Brain microvascular endothelial cell (primary cell): ENCODE results near the gene KIAA1328.

ENCODE experiments used
- DNase-seq: peaks from one replicate; pipeline ENCODE4 v3.0.0-alpha.2; 2020
- H3K27ac ChIP-seq: fragments of 250-450 bp; sonication (Bioruptor Pico); 2 replicates; pipeline ENCODE4 v1.5.1; 2020; ENCODE audit warnings: mild to moderate bottlenecking, moderate library complexity
- H3K27me3 ChIP-seq: fragments of 250-450 bp; sonication (Bioruptor Pico); replicated peaks from 2 replicates; pipeline ENCODE4 v1.5.1; 2020; ENCODE audit warnings: mild to moderate bottlenecking
- H3K36me3 ChIP-seq: fragments of 250-450 bp; sonication (Bioruptor Pico); replicated peaks from 2 replicates; pipeline ENCODE4 v1.5.1; 2020; ENCODE audit warnings: mild to moderate bottlenecking
- H3K4me3 ChIP-seq: 2 replicates; pipeline ENCODE4 v1.5.1; 2011; ENCODE audit warnings: low read depth, mild to moderate bottlenecking, control low read depth, low read length, moderate library complexity
- CTCF ChIP-seq: IDR thresholded peaks from 2 replicates; pipeline ENCODE4 v1.5.1; 2011; ENCODE audit warnings: low read depth, mild to moderate bottlenecking, moderate library complexity, low read length, control low read depth, inconsistent platforms; ENCODE audit errors: missing control alignments
- in situ Hi-C: cut with HindIII; loops from 2 replicates; pipeline ENCODE4 v1.10.0; 2017; ENCODE audit warnings: low sequenced_read_pairs, low pct_ligation_motif_present

The KIAA1328 gene

GRCh38 chr18:37019157-37019827, 190.4 kb downstream of the KIAA1328 start:
- TF ChIP-seq CTCF = peak; percentile 67
- no peak overlapping the region for H3K4me3 ChIP-seq
- no peaks in the 10 kb centered on the region for H3K36me3 ChIP-seq
- H3K27ac ChIP-seq = no peak overlapping the region
- no peaks in the 10 kb centered on the region for H3K27me3 ChIP-seq
- DNase-seq = peak; percentile 5
- in situ Hi-C loops = no loop called here

- no peak overlapping the region for H3K4me3 ChIP-seq
- in situ Hi-C loops = no loop called here
- no peaks in the 10 kb centered on the region for H3K36me3 ChIP-seq
- DNase-seq = no peak
- TF ChIP-seq CTCF = no peak
- no peak overlapping the region for H3K27ac ChIP-seq
- no peaks in the 10 kb centered on the region for H3K27me3 ChIP-seq
Measured at GRCh38 chr18:37033419-37033818, 204.5 kb downstream of the KIAA1328 start.

GRCh38 chr18:37042381-37042780, 213.5 kb downstream of the KIAA1328 start:
- TF ChIP-seq CTCF = no peak
- DNase-seq = no peak
- Histone ChIP-seq H3K27me3 (no peaks in the 10 kb centered on the region), H3K4me3 (no peak overlapping the region), H3K27ac (no peak overlapping the region), H3K36me3 (no peaks in the 10 kb centered on the region)
- in situ Hi-C loops = no loop called here

GRCh38 chr18:37055137-37055802, 226.3 kb downstream of the KIAA1328 start:
- in situ Hi-C loops = no loop called here
- Histone ChIP-seq H3K27ac (no peak overlapping the region), H3K27me3 (no peaks in the 10 kb centered on the region), H3K4me3 (no peak overlapping the region), H3K36me3 (no peaks in the 10 kb centered on the region)
- TF ChIP-seq CTCF = no peak
- no peak for DNase-seq

- TF ChIP-seq CTCF = no peak
- in situ Hi-C loops = no loop called here
- Histone ChIP-seq H3K36me3 (no peaks in the 10 kb centered on the region), H3K4me3 (no peak overlapping the region), H3K27ac (no peak overlapping the region), H3K27me3 (no peaks in the 10 kb centered on the region)
- no peak for DNase-seq
Measured at GRCh38 chr18:37064187-37064586, 235.3 kb downstream of the KIAA1328 start.

DNA sequence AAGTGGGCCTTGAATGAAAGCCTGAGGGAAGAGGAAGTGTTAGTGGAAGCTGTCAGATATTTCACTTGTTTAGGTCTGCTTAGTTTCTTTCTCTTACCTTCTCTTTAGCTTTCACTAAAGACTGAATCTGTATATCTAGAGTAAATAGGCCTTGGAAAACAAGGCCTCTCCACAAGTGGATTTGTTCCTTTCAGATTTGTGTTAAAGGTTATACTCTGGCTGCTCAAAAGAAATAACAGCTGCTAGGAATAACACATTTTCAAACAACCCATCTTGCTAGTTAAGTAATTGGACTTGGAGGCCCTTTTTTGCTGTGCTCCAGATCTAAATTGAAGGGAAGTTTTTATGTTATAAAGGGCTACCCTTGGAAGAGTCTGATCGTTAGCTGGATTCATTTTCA, 236.3 kb downstream of the KIAA1328 start:
- DNase-seq = no peak
- in situ Hi-C loops = no loop called here
- H3K27me3 ChIP-seq = no peaks in the 10 kb centered on the region

More for the DNA sequence above, 236.3 kb downstream of the KIAA1328 start:
- Histone ChIP-seq H3K27ac (no peak overlapping the region), H3K4me3 (no peak overlapping the region), H3K36me3 (no peaks in the 10 kb centered on the region)
- TF ChIP-seq CTCF = no peak
